Right lobe of liver (tissue), 6 donors: Measurements from ENCODE around the gene SLC35A1. TPM values are rescaled to one million over a fixed set of nuclear protein-coding genes. Genes with fewer than 3 reads are reported as not detected.

Experiments used
- ATAC-seq, 4 donors: fragments of 200-7000 bp; cut with Tn5 transposase; one replicate each; pipeline ENCODE4 v1.9.1; 2020; ENCODE audit warnings: mild to moderate bottlenecking in 4 of 4, moderate library complexity in 4 of 4
- DNase-seq, 3 donors: peaks; one replicate each; pipeline ENCODE4 v3.0.0-alpha.2; 2020
- H3K27ac ChIP-seq, 3 donors: fragments of 200-600 bp; one replicate each; pipeline ENCODE4 v1.8.0; 2022
- H3K27me3 ChIP-seq, 2 donors: fragments of 200-600 bp; one replicate each; pipeline ENCODE4 v1.8.0; 2022
- H3K36me3 ChIP-seq, 4 donors: fragments of 200-600 bp; sonication (generic) in 1 of 4; one replicate each; pipeline versions ENCODE4 v1.5.1 to v1.8.0; 2017 to 2022; ENCODE audit warnings: control low read depth in 1 of 4
- H3K4me1 ChIP-seq, 4 donors: fragments of 200-600 bp; sonication (generic) in 1 of 4; one replicate each; pipeline versions ENCODE4 v1.5.1 to v1.8.0; 2017 to 2022; ENCODE audit warnings: control low read depth in 1 of 4
- H3K4me3 ChIP-seq, 3 donors: fragments of 200-600 bp; one replicate each; pipeline ENCODE4 v1.8.0; 2022
- H3K9me3 ChIP-seq, 4 donors: fragments of 200-600 bp; sonication (generic) in 1 of 4; one replicate each; pipeline versions ENCODE4 v1.5.1 to v1.8.0; 2017 to 2022; ENCODE audit warnings: control low read depth in 1 of 4
- POLR2A ChIP-seq: fragments of 450-650 bp; IDR thresholded peaks from one replicate; pipeline ENCODE4 v1.6.1; 2017; ENCODE audit warnings: antibody characterized with exemption, mild to moderate bottlenecking
- WGBS: methylation state at CpG from one replicate; pipeline ENCODE4 v1.1.6; 2018; ENCODE audit warnings: low coverage, low lambda C conversion rate; ENCODE audit not compliant: insufficient coverage; ENCODE audit errors: missing lambda C conversion rate; 5-methylcytosine and 5-hydroxymethylcytosine counted together
- intact Hi-C, 2 donors: fragments of 100-400 bp; cut with DNase I; formaldehyde crosslinking; loops; one replicate each; pipeline versions ENCODE4 v1.11.2 to v1.14.1; 2022
- total RNA-seq, 6 experiments: library from RNA; depleted of rRNA in 2 of 6; stranded (reverse); fragments of >200 nt in 2 of 6; fragmentation: NEBNext Ultra II Directional in 3 of 6; extraction: Animal tissue kit (Norgen Biotek cat#: 25700) in 3 of 6; gene quantifications; one replicate each; pipeline versions ENCODE4 v1.1.0 to v1.2.4, GENCODE V29; 2016 to 2023
- TF ChIP-seq, protein P1 (sequence below), 4 donors: fragments of 200-600 bp in 3 of 4; fragments of 450-650 bp in 1 of 4; IDR thresholded peaks; one replicate each; pipeline versions ENCODE4 v1.5.1 to v1.8.0; 2016 to 2022; ENCODE audit warnings: antibody characterized with exemption in 4 of 4, mild to moderate bottlenecking in 2 of 4
- donor health status: DM: no; HTN: yes; CAD: no.
- donor health status: DM: no; HTN: no; CAD: no.
- donor health status: DM: no; HTN: no; CAD: no.
- donor health status: DM: no; HTN: yes; CAD: no.
- donor health status: DM: no; HTN: yes; CAD: no.

SLC35A1 gene
- total RNA-seq, 6 experiments from 2014 or later: 9.3 to 14.1 (median 11.2) TPM

DNA sequence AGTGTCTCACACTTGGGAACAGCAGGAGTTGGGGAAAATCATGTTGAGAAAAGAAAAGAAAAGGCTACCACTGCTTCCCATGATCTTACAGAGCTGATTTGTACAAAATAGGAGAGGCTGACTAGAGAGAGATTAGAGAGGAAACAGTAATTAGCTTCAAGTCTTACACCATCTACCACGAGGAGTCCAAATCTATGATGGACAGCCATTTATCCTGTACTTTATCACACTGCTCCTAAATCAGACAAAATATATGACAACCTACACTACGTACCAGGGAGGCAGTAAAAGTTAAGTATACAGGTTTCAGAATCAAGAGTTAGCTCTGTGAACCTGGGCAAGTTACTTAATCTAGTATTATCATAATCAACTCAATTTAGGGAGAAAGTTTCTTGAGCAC lies 79.0 kb downstream of the SLC35A1 start:
- no peaks in the 10 kb centered on the region for H3K27me3 ChIP-seq
- no peak overlapping the region for H3K4me3 ChIP-seq
- H3K9me3 ChIP-seq: no peaks in the 10 kb centered on the region
- TF ChIP-seq, protein P1, sequence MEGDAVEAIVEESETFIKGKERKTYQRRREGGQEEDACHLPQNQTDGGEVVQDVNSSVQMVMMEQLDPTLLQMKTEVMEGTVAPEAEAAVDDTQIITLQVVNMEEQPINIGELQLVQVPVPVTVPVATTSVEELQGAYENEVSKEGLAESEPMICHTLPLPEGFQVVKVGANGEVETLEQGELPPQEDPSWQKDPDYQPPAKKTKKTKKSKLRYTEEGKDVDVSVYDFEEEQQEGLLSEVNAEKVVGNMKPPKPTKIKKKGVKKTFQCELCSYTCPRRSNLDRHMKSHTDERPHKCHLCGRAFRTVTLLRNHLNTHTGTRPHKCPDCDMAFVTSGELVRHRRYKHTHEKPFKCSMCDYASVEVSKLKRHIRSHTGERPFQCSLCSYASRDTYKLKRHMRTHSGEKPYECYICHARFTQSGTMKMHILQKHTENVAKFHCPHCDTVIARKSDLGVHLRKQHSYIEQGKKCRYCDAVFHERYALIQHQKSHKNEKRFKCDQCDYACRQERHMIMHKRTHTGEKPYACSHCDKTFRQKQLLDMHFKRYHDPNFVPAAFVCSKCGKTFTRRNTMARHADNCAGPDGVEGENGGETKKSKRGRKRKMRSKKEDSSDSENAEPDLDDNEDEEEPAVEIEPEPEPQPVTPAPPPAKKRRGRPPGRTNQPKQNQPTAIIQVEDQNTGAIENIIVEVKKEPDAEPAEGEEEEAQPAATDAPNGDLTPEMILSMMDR (IDR thresholded peaks at IDR 0.05): no peak
- no peak for TF ChIP-seq POLR2A
- H3K27ac ChIP-seq: no peak overlapping the region
- intact Hi-C loops: no loop called here
- peaks cover 0 to 24% (median 2%) of the 10 kb centered on the region in 4 donors for H3K36me3 ChIP-seq
- peaks cover 0 to 10% (median 0%) of the 10 kb centered on the region in 4 donors for H3K4me1 ChIP-seq
- ATAC-seq: no peak
- 67% methylated on average over 1 of the region's 2 CpGs for WGBS
- DNase-seq: no peak

DNA sequence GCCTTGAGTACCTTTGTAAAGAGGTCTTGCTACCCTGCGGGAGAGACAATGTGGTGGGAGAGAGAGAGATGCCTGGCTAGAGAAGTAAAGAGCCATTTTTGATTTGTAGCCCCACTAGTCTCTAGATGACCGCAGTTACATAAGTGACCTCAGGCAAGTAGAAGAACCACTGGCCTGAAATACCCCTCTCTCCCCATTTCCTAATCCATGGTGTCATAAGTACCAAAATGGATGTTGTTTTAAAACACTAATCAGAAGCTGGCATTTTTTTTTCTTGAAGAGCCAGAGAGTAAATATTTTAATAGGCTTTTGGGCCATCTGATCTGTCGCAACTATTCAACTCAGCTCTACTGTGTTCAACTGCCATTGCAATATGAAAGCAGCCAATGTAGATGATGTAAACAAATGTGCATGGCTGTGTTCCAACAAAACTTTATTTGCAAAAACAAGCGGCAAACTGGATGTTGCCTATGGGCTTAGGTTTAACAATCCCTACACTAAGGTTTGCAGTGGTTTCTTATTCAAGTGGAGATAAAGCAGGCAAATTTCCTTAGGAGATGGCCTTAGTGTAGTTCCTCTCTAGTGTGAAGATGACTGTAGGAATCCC lies 80.5 kb downstream of the SLC35A1 start:
- no peak for DNase-seq
- H3K27me3 ChIP-seq: no peaks in the 10 kb centered on the region
- WGBS: 56% methylated on average over 3 of the region's 4 CpGs
- ATAC-seq: peak; percentile 56 to 81 (median 70)
- H3K4me1 ChIP-seq: peaks cover 0 to 10% (median 0%) of the 10 kb centered on the region in 4 donors
- peak overlapping the region in 1 of 3 donors; percentile 24 for H3K27ac ChIP-seq
- H3K4me3 ChIP-seq: no peak overlapping the region
- intact Hi-C loops: no loop called here
- no peaks in the 10 kb centered on the region for H3K9me3 ChIP-seq
- TF ChIP-seq POLR2A: no peak
- TF ChIP-seq, protein P1 (IDR thresholded peaks at IDR 0.05): no peak
- peaks cover 0 to 18% (median 2%) of the 10 kb centered on the region in 4 donors for H3K36me3 ChIP-seq

DNA sequence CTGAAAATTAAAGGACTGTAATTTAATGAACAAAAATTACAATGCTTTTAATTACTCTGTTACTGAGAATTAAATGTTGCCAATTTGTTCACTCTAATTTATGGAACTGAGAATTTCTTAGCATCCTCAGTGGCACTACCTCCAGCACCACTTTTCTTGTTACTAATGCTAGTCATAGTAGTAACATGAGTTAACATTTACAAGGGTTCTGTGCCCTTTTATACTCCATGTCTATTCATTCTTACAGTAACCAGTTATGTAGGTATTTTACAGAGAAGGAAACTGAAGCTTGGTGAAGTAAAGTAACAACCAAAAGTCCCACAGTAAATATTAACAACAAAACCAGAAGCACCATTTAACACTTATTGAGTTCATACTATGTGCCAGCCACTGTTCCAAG lies 82.7 kb downstream of the SLC35A1 start:
- no peak for ATAC-seq
- peaks cover 0 to 25% (median 2%) of the 10 kb centered on the region in 4 donors for H3K36me3 ChIP-seq
- no peak for DNase-seq
- H3K27me3 ChIP-seq: no peaks in the 10 kb centered on the region
- no peak overlapping the region for H3K27ac ChIP-seq
- no peaks in the 10 kb centered on the region for H3K9me3 ChIP-seq
- H3K4me3 ChIP-seq: no peak overlapping the region
- TF ChIP-seq, protein P1 (IDR thresholded peaks at IDR 0.05): no peak
- no peak for TF ChIP-seq POLR2A
- H3K4me1 ChIP-seq: peaks cover 0 to 10% (median 0%) of the 10 kb centered on the region in 4 donors
- intact Hi-C loops: no loop called here

DNA sequence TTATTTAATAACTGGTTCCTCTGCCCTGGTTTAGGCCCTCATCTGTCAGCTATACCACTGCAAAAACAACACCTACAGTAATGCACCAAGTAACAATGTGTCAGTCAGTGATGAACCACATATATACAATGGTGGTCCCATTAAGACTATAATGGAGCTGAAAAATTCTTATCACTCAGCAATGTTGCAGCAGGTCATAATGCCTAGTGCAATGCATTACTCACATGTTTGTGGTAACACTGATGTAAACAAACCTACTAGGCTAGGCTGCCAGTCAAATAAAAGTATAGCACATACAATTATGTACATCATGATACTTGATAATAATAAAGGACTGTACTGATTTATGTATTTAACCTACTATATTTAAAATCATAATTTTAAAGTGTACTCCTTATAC lies 85.7 kb downstream of the SLC35A1 start:
- TF ChIP-seq, protein P1 (IDR thresholded peaks at IDR 0.05): no peak
- no peak for TF ChIP-seq POLR2A
- Histone ChIP-seq H3K4me3 (no peak overlapping the region), H3K36me3 (peaks cover 0 to 45% (median 10%) of the 10 kb centered on the region in 4 donors), H3K27me3 (no peaks in the 10 kb centered on the region), H3K4me1 (peaks cover 0 to 2% (median 0%) of the 10 kb centered on the region in 4 donors), H3K27ac (no peak overlapping the region), H3K9me3 (no peaks in the 10 kb centered on the region)
- DNase-seq (no peak), ATAC-seq (no peak)
- intact Hi-C loops: no loop called here

DNA sequence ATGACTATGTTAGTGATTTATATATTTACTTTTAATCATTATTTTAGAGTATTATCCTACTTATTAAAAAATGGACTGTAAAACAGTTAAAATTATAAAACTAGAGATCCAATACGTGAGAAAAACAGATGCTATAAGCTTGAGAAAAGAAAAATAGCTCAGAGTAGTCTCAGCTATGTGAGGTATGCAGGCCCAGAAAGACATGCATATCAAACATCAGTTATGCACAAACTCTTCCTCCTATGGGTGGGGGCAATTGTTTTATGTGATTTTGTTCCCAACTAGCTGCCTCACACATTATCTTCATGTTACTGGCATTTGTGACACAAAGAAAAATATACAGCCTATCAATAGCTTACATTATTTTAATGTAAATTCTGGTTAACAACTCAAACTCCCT lies 88.2 kb downstream of the SLC35A1 start:
- no peak for TF ChIP-seq POLR2A
- TF ChIP-seq, protein P1 (IDR thresholded peaks at IDR 0.05): no peak
- H3K36me3 ChIP-seq: peaks cover 0 to 41% (median 9%) of the 10 kb centered on the region in 4 donors
- no peaks in the 10 kb centered on the region for H3K4me1 ChIP-seq
- no peaks in the 10 kb centered on the region for H3K27me3 ChIP-seq
- no peak overlapping the region for H3K4me3 ChIP-seq
- no peaks in the 10 kb centered on the region for H3K9me3 ChIP-seq
- 100% methylated on average over 1 of the region's 1 CpG for WGBS
- intact Hi-C loops: no loop called here
- ATAC-seq: no peak
- no peak overlapping the region for H3K27ac ChIP-seq
- no peak for DNase-seq
